Measurements from ENCODE around the gene PDF. TPM values are rescaled to one million over a fixed set of nuclear protein-coding genes. Genes with fewer than 3 reads are reported as not detected.

Gene PDF
- total and polyA plus RNA-seq, 2 of the 13 experiments (the other 11 are each of a cell fraction or from before 2014, with no cell fraction given): 12.4 to 48.8 TPM

GRCh38 chr16:69330286-69331109 lies at the start of gene PDF (continued):
- TF ChIP-seq ZNF446 (CRISPR knock-in tag; IDR thresholded peaks at IDR 0.05) (peak; percentile 90; the same call in 1 of the 2 replicates), HNRNPL (IDR thresholded peaks at IDR 0.05; ENCODE audit: low read depth, low read length) (no peak), ZBTB14 (CRISPR knock-in tag; IDR thresholded peaks at IDR 0.05) (no peak), ZHX2 (IDR thresholded peaks at IDR 0.05; ENCODE audit: low read depth) (peak; percentile 73; the same call in 1 of the 2 replicates), ZHX2 (CRISPR knock-in tag; IDR thresholded peaks at IDR 0.05; ENCODE audit: borderline replicate concordance) (peak; percentile 86), ZNF615 (CRISPR knock-in tag; IDR thresholded peaks at IDR 0.05; ENCODE audit: borderline replicate concordance) (no peak), FOXP4 (CRISPR knock-in tag; IDR thresholded peaks at IDR 0.05) (peak; percentile 73; the same call in 1 of the 2 replicates)
- TF ChIP-seq, protein P1, sequence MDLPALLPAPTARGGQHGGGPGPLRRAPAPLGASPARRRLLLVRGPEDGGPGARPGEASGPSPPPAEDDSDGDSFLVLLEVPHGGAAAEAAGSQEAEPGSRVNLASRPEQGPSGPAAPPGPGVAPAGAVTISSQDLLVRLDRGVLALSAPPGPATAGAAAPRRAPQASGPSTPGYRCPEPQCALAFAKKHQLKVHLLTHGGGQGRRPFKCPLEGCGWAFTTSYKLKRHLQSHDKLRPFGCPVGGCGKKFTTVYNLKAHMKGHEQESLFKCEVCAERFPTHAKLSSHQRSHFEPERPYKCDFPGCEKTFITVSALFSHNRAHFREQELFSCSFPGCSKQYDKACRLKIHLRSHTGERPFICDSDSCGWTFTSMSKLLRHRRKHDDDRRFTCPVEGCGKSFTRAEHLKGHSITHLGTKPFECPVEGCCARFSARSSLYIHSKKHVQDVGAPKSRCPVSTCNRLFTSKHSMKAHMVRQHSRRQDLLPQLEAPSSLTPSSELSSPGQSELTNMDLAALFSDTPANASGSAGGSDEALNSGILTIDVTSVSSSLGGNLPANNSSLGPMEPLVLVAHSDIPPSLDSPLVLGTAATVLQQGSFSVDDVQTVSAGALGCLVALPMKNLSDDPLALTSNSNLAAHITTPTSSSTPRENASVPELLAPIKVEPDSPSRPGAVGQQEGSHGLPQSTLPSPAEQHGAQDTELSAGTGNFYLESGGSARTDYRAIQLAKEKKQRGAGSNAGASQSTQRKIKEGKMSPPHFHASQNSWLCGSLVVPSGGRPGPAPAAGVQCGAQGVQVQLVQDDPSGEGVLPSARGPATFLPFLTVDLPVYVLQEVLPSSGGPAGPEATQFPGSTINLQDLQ (CRISPR knock-in tag; IDR thresholded peaks at IDR 0.05): no peak; the same call in 1 of the 2 replicates
- TF ChIP-seq, protein P2, sequence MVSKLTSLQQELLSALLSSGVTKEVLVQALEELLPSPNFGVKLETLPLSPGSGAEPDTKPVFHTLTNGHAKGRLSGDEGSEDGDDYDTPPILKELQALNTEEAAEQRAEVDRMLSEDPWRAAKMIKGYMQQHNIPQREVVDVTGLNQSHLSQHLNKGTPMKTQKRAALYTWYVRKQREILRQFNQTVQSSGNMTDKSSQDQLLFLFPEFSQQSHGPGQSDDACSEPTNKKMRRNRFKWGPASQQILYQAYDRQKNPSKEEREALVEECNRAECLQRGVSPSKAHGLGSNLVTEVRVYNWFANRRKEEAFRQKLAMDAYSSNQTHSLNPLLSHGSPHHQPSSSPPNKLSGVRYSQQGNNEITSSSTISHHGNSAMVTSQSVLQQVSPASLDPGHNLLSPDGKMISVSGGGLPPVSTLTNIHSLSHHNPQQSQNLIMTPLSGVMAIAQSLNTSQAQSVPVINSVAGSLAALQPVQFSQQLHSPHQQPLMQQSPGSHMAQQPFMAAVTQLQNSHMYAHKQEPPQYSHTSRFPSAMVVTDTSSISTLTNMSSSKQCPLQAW (CRISPR knock-in tag; IDR thresholded peaks at IDR 0.05): peak; percentile 85
